ENCODE results near the gene PTPRN2.

Gene PTPRN2

DNA sequence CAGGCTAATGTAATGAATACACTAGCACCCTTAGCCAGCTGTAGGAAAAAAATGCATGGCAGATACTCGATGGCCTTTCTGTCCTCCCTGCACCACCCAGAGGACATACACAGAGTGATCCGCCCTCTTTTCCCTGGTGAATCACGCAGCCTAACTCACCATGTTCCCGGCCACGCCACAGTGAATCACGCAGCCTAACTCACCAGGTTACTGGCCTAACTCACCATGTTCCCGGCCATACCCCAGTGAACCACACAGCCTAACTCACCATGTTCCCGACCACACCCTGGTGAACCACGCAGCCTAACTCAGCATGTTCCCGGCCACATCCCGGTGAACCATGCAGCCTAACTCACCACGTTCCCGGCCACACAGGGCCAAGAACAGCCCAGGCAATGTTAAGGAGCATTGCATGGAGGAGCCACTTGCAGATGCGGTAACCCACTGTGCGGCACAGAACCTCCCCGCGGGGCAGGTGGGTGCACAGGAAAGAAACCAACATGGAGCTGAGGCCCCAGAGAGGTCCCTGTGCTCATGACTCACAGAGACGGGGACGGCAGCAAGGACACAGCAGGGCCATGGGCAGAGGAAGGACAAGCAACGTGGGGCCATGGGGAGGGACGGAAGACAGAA is 742.3 kb downstream of the PTPRN2 start:
- no peak for DNase-seq

GRCh38 chr7:157844611-157845010 is 743.0 kb downstream of the PTPRN2 start:
- no peak for DNase-seq

DNA sequence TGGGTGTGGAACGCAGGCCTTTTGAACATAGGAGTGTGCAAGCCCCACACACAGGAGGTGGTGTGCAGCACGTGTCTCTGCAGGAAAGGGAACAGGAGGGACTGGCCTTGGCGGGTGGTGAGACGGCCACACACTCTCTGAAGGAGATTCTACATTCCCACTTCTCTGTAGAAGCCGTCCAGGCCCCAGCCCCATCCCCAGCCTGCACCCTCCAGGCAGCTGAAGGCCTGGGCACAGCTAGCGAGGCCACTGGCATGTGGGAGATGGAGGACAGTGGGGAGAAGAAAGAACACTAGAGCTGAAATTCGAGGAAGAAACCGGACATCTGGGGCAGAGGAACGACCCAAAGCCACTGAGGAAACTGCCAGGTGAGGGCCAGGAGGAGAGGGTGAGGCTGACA is 743.5 kb downstream of the PTPRN2 start:
- DNase-seq = no peak

- DNase-seq = no peak
Measured at GRCh38 chr7:157843336-157844140, 744.1 kb downstream of the PTPRN2 start.

- no peak for DNase-seq
Measured at GRCh38 chr7:157841773-157842370, 745.8 kb downstream of the PTPRN2 start.

- no peak for DNase-seq
Measured at GRCh38 chr7:157840914-157841772, 746.5 kb downstream of the PTPRN2 start.

GRCh38 chr7:157840174-157840913 is 747.3 kb downstream of the PTPRN2 start:
- DNase-seq = no peak

- no peak for DNase-seq
Measured at GRCh38 chr7:157839672-157840167, 747.9 kb downstream of the PTPRN2 start.

GRCh38 chr7:157839226-157839625 is 748.4 kb downstream of the PTPRN2 start:
- DNase-seq = no peak

- DNase-seq = no peak
Measured at GRCh38 chr7:157837561-157837960, 750.1 kb downstream of the PTPRN2 start.

DNA sequence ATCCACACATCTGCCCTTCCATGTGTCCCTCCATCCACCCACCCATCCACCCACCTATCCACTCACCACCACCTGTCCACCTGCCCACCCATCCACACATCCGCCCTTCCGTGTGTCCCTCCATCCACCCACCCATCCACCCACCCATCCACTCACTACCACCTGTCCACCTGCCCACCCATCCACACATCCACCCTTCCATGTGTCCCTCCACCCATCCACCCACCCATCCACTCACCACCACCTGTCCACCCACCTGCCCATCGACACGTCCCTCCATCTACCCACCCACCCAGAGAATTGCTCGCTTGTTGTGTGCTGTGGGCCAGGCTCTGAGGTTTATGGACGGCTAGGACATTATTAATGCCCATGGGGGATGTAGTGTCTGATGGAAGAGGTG is 750.6 kb downstream of the PTPRN2 start:
- DNase-seq = no peak

DNA sequence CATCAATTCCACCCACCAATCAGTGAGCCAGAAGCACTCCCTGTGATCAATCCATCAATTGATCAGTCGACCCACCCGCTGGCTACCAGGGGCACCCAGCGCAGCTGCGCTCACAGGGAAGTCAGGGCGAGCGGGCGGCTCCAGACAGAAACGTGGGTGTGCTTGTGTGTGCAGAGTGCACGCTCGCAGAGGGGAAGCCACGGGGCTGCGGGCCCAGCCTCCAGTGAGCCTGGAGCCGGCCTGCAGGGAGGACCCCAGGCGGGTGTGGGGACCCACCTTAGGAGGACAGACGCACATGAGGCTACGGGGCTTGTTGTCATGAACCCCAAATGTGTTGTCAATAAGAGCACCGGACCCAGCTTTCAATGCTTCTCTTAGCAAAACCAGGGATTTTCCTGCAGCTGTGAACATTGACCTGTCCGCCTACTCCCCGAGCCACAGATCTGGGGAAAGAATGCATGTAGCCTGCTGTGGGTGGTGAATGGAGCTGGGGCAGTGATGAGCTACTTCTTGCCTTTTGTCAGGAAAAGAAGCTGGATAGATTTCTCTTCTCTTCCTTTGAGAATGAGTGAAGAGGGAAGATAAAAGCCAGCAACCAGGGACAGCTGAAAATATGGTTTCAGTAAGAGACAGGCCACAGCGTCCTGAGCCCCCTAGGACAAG is 753.0 kb downstream of the PTPRN2 start:
- DNase-seq = no peak

DNA sequence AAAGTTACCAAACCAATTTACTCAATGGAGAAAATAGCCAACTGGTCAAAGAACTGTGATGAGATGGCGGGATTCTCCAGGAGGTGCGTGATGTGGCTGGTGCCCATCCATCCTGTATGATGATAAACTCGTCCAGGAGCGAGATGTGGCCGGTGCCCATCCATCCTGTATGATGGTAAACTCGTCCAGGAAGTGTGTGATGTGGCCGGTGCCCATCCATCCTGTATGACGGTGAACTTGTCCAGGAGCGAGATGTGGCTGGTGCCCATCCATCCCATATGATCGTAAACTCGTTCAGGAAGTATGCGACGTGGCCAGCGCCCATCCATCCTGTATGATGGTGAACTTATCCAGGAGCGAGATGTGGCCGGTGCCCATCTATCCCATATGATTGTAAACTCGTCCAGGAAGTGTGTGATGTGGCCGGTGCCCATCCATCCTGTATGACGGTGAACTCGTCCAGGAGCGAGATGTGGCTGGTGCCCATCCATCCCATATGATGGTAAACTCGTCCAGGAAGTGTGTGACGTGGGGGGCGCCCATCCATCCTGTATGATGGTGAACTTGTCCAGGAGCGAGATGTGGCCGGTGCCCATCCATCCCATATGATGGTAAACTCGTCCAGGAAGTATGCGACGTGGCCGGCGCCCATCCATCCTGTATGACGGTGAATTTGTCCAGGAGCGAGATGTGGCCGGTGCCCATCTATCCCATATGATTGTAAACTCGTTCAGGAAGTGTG is 754.6 kb downstream of the PTPRN2 start:
- DNase-seq = no peak

DNA sequence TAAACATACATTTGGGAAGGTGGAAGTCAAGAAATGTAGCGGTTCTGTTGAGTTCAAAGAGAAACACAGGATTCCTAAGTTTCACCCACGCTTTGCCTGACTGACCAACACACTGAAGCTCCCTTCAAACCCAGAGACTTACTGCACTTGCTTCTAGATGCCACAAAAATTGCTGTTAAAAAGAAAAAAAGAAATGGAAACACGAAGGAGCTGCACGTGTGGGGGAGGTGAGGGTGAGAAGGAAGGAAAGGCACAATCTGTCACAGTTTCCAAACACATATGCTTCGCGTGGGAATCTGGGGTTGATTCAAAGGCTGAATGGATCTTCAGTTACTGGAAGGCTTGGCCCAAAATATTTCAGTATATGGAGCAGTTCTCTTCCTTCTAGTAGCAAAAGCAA is 755.2 kb downstream of the PTPRN2 start:
- no peak for DNase-seq

DNA sequence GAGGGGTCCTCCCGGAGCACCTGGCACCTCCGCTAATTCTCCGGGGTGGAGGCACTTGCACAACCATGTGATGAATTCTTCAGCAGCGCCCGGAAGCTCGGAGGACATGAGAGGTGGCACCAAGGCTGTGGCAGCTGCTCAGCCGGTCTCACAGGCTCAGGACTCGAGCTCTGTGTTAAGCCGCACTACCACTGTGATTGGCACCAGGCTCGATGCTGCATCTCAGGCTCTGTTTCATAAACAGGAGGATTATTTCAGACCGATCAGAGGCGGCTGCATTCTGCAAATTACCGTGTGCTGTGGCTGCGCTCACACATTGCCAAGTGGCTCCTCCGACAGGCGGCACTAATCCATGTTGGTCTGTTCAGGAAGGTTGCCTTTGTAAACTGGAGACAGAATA is 755.6 kb downstream of the PTPRN2 start:
- DNase-seq = no peak

DNA sequence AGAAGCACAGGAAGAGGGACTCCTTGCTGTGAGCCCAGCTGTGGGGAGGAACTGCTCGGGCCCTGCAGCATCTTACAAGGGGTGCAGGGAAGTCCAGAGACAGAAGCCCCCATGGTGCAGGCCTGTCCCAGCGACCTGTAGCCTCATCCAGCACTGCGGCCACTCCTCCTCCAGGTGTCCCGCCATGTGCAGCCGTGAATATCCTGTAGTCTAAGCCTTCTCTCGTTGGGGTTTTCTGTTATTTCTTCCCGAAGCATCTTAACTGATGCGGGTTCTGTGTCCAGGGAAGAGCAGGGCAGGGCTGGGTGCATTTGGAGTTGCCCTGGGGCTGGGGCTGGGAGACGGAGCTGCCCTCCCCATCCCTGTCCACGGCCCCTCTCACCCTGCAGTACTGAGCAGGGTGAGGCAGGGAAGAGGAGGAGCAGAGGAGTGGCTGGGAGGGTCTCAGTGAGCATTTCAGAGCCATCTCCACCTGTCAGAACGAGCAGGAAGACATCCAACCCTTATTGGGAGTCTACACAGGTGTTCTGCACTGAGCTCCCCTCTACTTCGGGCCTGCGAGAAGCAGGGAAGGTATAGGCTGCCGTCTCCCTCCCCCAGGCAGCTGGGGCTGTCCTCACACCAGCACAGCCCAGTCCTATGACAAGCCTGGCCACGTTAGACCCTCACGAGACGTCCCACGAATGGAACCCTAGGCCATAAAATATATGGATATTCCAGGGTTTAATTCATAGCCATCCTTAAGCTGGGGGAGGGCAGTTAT is 756.3 kb downstream of the PTPRN2 start:
- no peak for DNase-seq

GRCh38 chr7:157830331-157830730 is 757.3 kb downstream of the PTPRN2 start:
- DNase-seq = no peak

DNA sequence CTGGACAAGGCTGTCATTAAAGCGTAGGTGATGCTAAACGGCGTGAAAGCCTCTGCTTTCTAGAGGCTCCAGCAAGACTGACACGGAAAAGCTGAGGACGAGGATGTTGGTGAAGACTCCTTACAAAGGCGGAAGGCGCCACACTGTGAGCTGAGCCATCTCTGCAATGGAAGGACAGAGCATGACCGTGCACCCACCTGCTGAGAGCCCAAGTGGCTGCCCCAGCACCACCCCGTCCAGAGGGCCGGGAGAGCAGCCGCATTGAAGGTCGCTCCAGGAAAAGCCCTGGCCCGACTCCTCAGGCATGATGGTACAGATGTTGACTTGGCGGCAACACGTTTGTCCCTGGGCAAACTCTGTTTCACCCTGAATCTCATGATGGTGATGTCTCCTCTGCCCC is 758.1 kb downstream of the PTPRN2 start:
- DNase-seq = no peak

DNA sequence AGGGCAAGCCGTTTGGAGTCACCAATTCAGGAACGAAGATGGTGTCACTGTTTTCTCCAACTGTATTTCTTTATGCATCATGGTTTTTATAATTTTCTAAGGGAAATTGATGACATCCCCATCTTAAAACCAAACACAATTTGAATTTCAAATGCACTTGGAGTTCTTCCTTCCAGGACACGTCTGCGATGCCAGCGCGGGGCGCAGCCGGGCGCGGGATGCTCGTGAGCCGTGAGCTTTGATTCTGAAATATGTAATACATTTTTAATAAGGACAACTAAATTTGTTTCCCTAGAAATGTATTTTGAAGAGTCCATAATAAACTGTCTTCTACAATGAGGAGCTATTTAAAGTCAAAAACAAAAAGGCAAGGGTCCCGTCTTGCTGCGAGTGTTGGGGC is 758.7 kb downstream of the PTPRN2 start:
- no peak for DNase-seq

GRCh38 chr7:157828190-157828589 is 759.4 kb downstream of the PTPRN2 start:
- DNase-seq = no peak
